ENCODE measurements around the gene HDLBP.
"Not testable (repeated sequence)": the region's sequence is repeated elsewhere in the genome, so short reads cannot be mapped to it uniquely, and the experiment has no call there.

HDLBP gene

DNA sequence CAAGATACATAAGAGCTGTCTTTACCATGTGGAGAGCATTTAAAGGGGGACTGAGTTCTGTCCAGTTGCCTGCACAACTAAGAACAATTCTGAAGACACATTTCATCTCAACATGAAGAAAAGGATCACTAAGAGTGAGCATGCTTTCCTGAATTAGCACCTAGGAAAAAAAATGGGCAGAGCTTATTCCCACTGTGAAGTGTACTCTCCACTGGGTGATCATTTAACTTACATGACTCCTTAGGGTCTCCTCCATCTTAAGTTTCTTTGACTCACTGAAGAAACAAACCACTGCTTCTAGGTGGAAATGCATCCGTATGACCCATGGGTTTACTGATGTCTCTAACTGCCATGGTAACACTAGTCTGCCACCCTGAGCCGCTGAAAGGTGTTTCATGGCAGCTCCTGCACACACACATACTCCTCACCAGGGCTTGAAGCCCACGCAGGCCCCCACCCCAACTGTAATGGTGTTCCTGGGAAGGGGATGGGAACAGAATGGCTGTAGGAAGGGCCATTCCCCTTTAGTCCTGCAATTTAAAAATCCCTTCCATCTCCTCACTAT is 27.1 kb downstream of the HDLBP start:
- no peak for TF ChIP-seq CTCF (IDR thresholded peaks at IDR 0.05; ENCODE audit: low read length, missing control alignments)
- no peak for DNase-seq (ENCODE audit: low read depth)
- no peak overlapping the region for H3K4me3 ChIP-seq (replicated peaks; ENCODE audit: low read depth, low read length)

DNA sequence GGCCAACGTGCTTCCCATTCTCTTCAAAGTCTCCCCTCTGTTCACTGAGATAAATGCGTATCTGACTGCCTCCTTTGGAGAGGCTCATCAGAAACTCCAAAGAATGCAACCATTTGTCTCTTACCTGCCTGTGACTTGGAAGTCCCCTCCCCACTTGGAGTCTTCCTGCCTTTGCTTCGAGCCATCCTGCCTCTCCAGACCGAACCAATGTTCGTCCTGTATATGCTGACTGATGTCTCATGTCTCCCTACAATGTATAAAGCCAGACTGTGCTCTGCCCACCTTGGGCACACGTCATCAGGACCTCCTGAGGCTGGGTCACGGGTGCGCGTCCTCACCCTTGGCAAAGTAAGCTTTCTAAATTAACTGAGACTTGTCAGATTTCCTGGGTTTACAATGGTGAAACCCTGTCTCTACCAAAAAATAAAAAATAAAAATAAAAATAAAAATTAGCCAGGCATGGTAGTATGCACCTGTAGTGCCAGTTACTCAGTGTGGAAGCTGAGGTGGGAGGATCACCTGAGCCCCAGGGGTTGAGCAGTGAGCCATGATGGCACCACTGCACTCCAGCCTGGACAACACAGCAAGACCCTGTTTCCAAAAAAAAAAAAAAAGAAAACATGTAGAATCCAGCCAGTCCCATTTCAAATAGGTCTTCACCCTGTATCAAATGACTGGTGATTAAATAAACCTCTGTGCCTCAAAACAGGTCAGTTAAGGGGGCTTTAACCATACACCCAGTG is 29.0 kb downstream of the HDLBP start:
- DNase-seq (ENCODE audit: low read depth), result no peak
- no peak overlapping the region for H3K4me3 ChIP-seq (replicated peaks; ENCODE audit: low read depth, low read length)
- TF ChIP-seq CTCF (IDR thresholded peaks at IDR 0.05; ENCODE audit: low read length, missing control alignments), result no peak

- H3K4me3 ChIP-seq (replicated peaks; ENCODE audit: low read depth, low read length), result no peak overlapping the region
- no peak for TF ChIP-seq CTCF (IDR thresholded peaks at IDR 0.05; ENCODE audit: low read length, missing control alignments)
- DNase-seq (ENCODE audit: low read depth), result no peak
These were observed 29.9 kb downstream of the HDLBP start for GRCh38 chr2:241285596-241285995.

DNA sequence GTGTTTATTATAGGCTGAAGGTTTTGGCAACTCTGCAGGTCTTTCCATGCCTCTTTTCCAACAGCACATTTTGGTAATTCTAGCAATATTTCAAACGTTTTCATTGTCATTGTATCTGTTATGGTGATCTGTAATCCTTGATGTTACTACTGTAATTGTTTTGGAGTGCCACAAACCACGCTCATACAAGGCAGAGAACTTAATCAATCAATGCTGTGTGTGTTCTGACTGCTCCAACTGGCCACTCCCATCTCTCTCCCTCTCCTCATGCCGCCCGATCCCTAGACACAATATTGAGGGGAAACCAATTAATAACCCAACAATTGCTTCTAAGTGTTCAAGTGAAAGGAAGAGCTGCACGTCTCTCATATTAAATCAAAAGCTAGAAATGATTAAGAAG is 32.9 kb downstream of the HDLBP start:
- no peak for TF ChIP-seq CTCF (IDR thresholded peaks at IDR 0.05; ENCODE audit: low read length, missing control alignments)
- DNase-seq (ENCODE audit: low read depth), result no peak
- no peak overlapping the region for H3K4me3 ChIP-seq (replicated peaks; ENCODE audit: low read depth, low read length)

DNA sequence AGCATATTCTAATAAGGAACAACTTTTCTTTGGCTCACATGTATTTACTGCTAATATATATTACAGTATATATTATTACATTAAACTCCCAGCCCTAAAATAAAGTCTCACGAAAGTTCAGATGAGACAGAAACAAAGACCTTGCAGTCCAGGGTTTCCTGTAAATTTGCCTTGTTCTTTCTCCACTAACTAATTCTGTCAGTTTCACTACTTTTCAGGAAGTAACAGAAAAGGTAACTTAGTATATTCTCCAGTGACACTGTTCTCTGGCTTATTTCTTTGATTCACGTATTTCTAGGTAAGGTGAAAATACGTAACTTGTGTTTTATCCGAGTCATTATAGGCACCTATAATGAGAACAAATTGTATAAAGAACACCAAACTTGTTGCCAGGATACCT is 35.2 kb downstream of the HDLBP start:
- H3K4me3 ChIP-seq (replicated peaks; ENCODE audit: low read depth, low read length), result no peak overlapping the region
- DNase-seq (ENCODE audit: low read depth), result no peak
- no peak for TF ChIP-seq CTCF (IDR thresholded peaks at IDR 0.05; ENCODE audit: low read length, missing control alignments)

DNA sequence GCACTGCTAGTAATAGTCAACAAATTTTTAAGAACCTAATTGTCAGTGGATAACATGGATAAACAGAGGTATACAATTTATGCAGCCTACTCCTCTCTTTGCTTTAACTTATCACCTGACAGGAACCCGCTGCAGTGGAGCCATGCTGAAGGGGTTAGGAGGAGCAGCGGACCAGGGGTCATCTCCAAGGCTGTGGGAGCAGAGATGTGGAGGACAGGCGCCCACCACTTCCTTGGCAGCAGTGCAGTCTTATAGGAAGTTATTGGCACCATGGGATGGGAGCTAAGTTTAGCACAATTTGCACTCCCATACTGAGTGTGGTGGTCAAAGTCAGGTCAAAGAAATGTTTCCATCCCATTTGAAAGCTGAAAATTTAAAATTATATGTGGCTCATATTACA is 35.6 kb downstream of the HDLBP start:
- TF ChIP-seq CTCF (IDR thresholded peaks at IDR 0.05; ENCODE audit: low read length, missing control alignments), result no peak
- H3K4me3 ChIP-seq (replicated peaks; ENCODE audit: low read depth, low read length), result no peak overlapping the region
- DNase-seq (ENCODE audit: low read depth), result no peak

GRCh38 chr2:241279413-241279812 is 36.1 kb downstream of the HDLBP start:
- H3K4me3 ChIP-seq (replicated peaks; ENCODE audit: low read depth, low read length), result no peak overlapping the region
- peak; percentile 41 for DNase-seq (ENCODE audit: low read depth)
- no peak for TF ChIP-seq CTCF (IDR thresholded peaks at IDR 0.05; ENCODE audit: low read length, missing control alignments)

- not testable (repeated sequence) for DNase-seq (ENCODE audit: low read depth)
These were observed 37.2 kb downstream of the HDLBP start for GRCh38 chr2:241278306-241278705.

More at GRCh38 chr2:241278306-241278705, 37.2 kb downstream of the HDLBP start:
- not testable (repeated sequence) for H3K4me3 ChIP-seq (replicated peaks; ENCODE audit: low read depth, low read length)

All from fibroblast of pulmonary artery (primary cell).